Measurements from ENCODE around the gene UPK3A.

- no peak for TF ChIP-seq CTCF (IDR thresholded peaks at IDR 0.05)
- TF ChIP-seq POLR2AphosphoS5 (IDR thresholded peaks at IDR 0.05) = no peak
- TF ChIP-seq POLR2A (IDR thresholded peaks at IDR 0.05) = no peak
Observed at GRCh38 chr22:45314786-45315185, 30.0 kb downstream of the UPK3A start.
